IMR-90 (cell line): ENCODE data around the gene PCSK5.

Source experiments
- BHLHE40 ChIP-seq: fragments of 150-350 bp; IDR thresholded peaks from 2 replicates; pipeline ENCODE4 v1.6.1; 2016; ENCODE audit warnings: mild to moderate bottlenecking, low read depth, low read length
- CEBPB ChIP-seq: IDR thresholded peaks from 2 replicates; pipeline ENCODE4 v1.6.1; 2012; ENCODE audit warnings: low read depth, low read length, improper control_type of control experiment
- CHD1 ChIP-seq: IDR thresholded peaks from 2 replicates; pipeline ENCODE4 v1.6.1; 2012; ENCODE audit warnings: low read depth, low read length, improper control_type of control experiment
- FOS ChIP-seq: fragments of 150-350 bp; IDR thresholded peaks from 2 replicates; pipeline ENCODE4 v1.6.1; 2016; ENCODE audit warnings: low read depth, low read length
- MAFK ChIP-seq: IDR thresholded peaks from 2 replicates; pipeline ENCODE4 v1.6.1; 2012; ENCODE audit warnings: low read depth, low read length, improper control_type of control experiment
- MAZ ChIP-seq: IDR thresholded peaks from 2 replicates; pipeline ENCODE4 v1.6.1; 2012; ENCODE audit warnings: low read depth, mild to moderate bottlenecking, low read length, improper control_type of control experiment, moderate library complexity, borderline replicate concordance
- POLR2A ChIP-seq: IDR thresholded peaks from 2 replicates; pipeline ENCODE4 v1.6.1; 2012; ENCODE audit warnings: mild to moderate bottlenecking, low read depth, low read length
- RAD21 ChIP-seq: IDR thresholded peaks from 2 replicates; pipeline ENCODE4 v1.6.1; 2012; ENCODE audit warnings: low read length, improper control_type of control experiment
- RCOR1 ChIP-seq: IDR thresholded peaks from 2 replicates; pipeline ENCODE4 v1.6.1; 2012; ENCODE audit warnings: mild to moderate bottlenecking, low read length, improper control_type of control experiment; ENCODE audit not compliant: insufficient replicate concordance
- RFX5 ChIP-seq: IDR thresholded peaks from 2 replicates; pipeline ENCODE4 v1.8.0; 2012; ENCODE audit warnings: low read depth, mild to moderate bottlenecking, low read length, moderate library complexity
- SMC3 ChIP-seq: fragments of 150-350 bp; IDR thresholded peaks from 2 replicates; pipeline ENCODE4 v1.6.1; 2016; ENCODE audit warnings: low read depth, mild to moderate bottlenecking, antibody characterized with exemption, low read length, moderate library complexity
- TF ChIP-seq, protein P1 (sequence below): conservative IDR thresholded peaks from 2 replicates; pipeline ENCODE4 v1.5.1; 2012; ENCODE audit warnings: mild to moderate bottlenecking, low read depth, low read length, improper control_type of control experiment
- TF ChIP-seq, protein P2 (sequence below): fragments of 150-350 bp; IDR thresholded peaks from 2 replicates; pipeline ENCODE4 v1.6.1; 2017; ENCODE audit warnings: mild to moderate bottlenecking, antibody characterized with exemption, low read length, low read depth
- TF ChIP-seq, protein P3 (sequence below): fragments of 150-350 bp; IDR thresholded peaks from 2 replicates; pipeline ENCODE4 v1.6.1; 2016; ENCODE audit warnings: low read depth, mild to moderate bottlenecking, low read length, moderate library complexity, borderline replicate concordance

DNA sequence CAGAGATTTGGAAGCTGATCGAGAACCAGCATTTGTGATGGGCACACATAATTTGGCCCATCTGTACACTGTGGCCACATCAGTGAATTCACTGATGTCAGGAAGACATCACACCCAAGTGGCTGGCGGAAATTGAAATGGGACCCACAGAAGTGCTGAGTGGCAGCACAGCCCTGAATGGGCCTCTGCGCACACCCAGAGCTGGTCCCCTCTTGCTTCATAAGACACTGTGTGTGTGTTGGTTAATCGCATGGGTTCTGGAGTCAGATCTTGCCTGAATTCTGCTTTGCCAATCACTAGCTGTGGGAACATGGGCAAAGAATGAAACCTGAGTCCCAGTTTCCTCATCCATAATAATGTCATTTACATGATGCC is 72.2 kb downstream of the PCSK5 start:
- TF ChIP-seq, protein P1, sequence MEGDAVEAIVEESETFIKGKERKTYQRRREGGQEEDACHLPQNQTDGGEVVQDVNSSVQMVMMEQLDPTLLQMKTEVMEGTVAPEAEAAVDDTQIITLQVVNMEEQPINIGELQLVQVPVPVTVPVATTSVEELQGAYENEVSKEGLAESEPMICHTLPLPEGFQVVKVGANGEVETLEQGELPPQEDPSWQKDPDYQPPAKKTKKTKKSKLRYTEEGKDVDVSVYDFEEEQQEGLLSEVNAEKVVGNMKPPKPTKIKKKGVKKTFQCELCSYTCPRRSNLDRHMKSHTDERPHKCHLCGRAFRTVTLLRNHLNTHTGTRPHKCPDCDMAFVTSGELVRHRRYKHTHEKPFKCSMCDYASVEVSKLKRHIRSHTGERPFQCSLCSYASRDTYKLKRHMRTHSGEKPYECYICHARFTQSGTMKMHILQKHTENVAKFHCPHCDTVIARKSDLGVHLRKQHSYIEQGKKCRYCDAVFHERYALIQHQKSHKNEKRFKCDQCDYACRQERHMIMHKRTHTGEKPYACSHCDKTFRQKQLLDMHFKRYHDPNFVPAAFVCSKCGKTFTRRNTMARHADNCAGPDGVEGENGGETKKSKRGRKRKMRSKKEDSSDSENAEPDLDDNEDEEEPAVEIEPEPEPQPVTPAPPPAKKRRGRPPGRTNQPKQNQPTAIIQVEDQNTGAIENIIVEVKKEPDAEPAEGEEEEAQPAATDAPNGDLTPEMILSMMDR: no peak
- TF ChIP-seq RAD21: no peak
- no peak for TF ChIP-seq SMC3
- no peak for TF ChIP-seq FOS
- TF ChIP-seq CEBPB: no peak
- TF ChIP-seq POLR2A: no peak
- no peak for TF ChIP-seq RFX5
- TF ChIP-seq CHD1: no peak
- TF ChIP-seq BHLHE40: no peak
- TF ChIP-seq, protein P2, sequence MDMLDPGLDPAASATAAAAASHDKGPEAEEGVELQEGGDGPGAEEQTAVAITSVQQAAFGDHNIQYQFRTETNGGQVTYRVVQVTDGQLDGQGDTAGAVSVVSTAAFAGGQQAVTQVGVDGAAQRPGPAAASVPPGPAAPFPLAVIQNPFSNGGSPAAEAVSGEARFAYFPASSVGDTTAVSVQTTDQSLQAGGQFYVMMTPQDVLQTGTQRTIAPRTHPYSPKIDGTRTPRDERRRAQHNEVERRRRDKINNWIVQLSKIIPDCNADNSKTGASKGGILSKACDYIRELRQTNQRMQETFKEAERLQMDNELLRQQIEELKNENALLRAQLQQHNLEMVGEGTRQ: no peak
- TF ChIP-seq, protein P3, sequence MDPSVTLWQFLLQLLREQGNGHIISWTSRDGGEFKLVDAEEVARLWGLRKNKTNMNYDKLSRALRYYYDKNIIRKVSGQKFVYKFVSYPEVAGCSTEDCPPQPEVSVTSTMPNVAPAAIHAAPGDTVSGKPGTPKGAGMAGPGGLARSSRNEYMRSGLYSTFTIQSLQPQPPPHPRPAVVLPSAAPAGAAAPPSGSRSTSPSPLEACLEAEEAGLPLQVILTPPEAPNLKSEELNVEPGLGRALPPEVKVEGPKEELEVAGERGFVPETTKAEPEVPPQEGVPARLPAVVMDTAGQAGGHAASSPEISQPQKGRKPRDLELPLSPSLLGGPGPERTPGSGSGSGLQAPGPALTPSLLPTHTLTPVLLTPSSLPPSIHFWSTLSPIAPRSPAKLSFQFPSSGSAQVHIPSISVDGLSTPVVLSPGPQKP: no peak
- TF ChIP-seq RCOR1: no peak
- no peak for TF ChIP-seq MAFK
- no peak for TF ChIP-seq MAZ
